Head of caudate nucleus (tissue), 42 donors: ENCODE results near the gene MPC1.

Experiments used
- DNase-seq, 42 donors: peaks; one replicate each; pipeline versions ENCODE4 v3.0.0 to v3.0.0-alpha.2; 2020 to 2021; ENCODE audit warnings: mixed read lengths in 7 of 42
- intact Hi-C: fragments of 100-400 bp; cut with DNase I; formaldehyde crosslinking; loops from one replicate; pipeline ENCODE4 v1.15.0; 2022

MPC1 gene

DNA sequence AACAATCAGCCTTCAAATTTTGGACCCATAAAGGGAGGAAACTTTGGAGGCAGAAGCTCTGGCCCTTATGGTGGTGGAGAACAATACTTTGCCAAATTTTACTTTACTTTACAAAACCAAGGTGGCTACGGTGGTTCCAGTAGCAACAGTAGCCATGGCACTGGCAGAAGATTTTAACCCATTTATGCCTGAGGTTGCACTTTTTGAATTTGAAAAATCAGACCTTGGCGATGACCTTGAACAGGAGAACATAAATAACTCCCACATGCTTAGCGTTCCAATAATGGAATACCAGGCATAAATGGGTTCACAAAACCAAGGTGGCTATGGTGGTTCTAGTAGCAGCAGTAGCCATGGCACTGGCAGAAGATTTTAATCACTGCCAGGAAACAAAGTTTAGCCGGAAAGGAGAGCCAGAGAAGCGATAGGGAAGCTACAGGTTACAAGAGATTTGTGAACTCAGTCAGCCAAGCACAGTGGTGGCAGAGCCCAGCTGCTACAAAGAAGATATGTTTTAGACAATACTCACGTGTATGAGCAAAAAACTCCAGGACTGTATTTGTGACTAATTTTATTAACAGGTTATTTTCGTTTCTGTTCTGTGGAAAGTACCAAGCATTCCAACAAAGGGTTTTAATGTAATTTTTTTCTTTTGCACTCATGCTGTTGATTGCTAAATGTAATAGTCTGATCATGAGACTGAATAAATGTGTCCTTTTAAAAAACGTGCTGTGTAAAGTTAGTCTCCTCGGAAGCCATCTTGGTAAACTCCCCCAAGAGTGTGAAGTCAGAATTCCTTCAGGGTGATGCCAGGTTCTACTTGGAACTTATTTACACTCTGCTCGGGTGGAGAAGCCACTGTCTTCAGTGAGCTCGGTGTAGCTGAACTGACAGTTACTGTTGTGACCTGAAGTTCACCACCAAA lies 47.1 kb downstream of the MPC1 start:
- intact Hi-C loops, result no loop called here
- peak in 1 of 42 donors; percentile 7 for DNase-seq

- intact Hi-C loops, result no loop called here
- DNase-seq, result no peak
These were observed 47.9 kb downstream of the MPC1 start for GRCh38 chr6:166334878-166335277.

DNA sequence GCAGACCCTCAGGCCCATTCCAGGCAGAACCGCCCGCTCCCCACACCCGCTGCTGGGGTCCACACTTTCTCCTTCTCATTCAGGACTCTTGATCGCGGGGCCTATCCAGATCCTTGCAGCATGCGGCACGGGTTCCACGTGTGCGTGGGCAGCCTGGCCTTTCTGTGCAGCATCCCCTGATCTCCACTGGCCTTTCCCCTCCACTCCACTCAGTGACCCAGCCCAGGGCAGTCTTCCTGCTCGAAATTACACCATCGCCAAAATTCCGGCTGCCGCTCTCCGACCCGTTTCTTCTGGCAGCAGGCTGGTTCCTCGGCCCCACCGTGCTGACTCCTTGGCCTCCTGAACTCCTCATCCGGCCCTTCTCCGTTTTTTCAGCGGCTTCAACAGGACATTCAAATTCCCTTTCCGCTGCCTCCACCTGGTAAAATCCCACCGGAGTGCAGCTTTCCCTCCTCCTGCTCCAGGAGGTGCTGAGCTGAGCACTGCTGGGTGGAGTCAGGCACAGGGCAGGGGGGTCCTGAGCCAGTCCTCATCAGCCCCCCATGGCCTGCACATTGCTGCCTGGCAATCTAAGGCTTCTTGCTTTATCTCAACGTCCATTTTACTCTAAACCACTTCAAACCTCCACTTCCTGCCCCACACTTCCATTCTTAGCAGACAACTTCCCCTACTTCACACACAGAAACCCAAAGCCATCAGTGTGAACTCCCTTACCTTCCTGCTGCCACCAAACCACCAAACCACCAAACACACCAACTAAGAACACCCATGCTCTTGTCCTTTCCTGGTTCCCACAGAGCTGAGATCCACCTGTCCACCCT lies 49.4 kb downstream of the MPC1 start:
- no peak for DNase-seq
- intact Hi-C loops, result no loop called here

DNA sequence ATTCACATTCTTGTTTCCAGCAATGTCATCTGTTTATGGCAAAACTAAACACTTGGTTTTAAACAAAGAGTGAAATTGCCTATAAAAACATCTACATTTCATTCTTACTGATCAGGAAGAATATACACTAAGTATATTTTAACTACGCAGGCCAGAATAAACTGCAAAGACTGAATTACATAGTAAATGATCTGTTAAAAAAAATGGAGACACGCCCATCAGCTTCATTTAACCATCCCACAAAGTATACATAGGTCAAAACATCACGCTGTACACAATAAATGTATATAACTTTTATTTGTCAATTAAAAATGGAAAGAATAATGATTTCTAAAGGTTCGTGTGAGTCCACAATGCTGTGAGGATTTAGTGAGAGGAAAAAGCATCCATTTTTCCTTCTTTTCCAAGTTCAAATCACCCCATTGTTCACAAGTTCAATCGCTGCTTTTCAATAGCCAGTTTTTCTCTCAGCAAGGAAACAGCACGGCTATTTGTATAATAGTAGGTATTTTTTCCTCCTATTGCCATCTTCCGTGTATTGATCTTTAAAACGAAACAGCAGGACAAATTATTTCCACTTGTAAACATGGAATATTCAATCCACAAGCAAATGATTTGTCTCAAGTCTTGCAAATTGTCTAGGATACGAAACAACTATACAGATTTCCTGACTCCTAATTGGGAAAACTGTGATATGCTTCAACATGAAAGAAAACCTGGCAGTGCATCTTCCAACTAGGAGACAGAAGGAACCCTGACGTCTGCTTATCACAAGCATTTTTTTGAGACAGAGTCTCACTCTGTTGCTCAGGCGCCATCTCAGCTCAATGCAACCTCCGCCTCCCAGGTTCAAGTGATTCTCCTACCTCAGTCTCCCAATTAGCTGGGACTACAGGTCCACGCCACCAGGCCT lies 51.0 kb downstream of the MPC1 start:
- DNase-seq, result no peak
- intact Hi-C loops, result no loop called here

GRCh38 chr6:166330612-166331011 lies 52.1 kb downstream of the MPC1 start:
- DNase-seq, result peak; percentile 62 to 94 (median 85)

GRCh38 chr6:166325383-166326042 lies 57.2 kb downstream of the MPC1 start:
- intact Hi-C loops, result no loop called here
- peak in 1 of 42 donors; percentile 28 for DNase-seq

More at GRCh38 chr6:166330612-166331011, 52.1 kb downstream of the MPC1 start:
- intact Hi-C loops, result no loop called here

DNA sequence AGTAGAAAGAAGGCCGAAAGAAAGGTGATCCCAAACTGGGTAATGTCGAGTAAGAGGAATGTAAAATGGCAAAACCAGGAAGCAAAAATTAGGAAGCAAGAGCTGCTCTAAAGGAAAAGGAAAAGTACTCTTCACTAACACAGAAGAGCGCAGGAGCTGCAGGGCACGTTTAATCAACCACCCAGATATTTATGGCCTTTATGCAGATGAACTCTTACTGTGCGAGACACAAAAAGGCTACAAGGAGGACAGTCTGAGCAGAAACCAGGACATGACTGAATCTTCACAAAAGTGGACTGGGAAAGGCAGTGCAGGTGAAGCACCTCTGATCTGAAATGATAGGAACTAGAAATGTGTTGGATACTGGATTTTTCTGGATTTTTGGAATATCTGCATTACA lies 59.3 kb downstream of the MPC1 start:
- DNase-seq, result no peak
- intact Hi-C loops, result no loop called here

GRCh38 chr6:166318649-166319600 lies 63.8 kb downstream of the MPC1 start:
- DNase-seq, result peak in 9 of 42 donors; percentile 27 to 72 (median 48)
- intact Hi-C loops, result no loop called here

DNA sequence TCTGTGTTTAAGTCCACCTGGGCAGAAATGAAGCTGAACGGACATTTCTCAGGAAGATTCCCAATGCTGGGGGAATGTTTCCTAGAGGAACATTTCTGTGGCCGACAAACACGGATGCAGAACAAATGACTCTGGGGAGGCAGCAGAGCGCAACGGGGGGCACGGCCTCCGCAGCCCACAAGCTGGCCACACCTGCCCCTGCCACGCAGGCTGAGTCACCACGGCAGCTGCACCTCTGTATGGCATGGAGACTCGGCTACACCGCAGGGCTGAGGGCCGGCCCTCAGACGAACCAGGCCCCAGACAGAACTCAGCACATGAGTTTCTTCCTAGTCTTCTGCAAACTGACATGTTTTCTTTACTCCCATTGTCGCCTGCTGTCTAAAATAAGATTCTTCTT lies 64.5 kb downstream of the MPC1 start:
- intact Hi-C loops, result no loop called here
- DNase-seq, result peak in 2 of 42 donors; percentile 33 to 40

DNA sequence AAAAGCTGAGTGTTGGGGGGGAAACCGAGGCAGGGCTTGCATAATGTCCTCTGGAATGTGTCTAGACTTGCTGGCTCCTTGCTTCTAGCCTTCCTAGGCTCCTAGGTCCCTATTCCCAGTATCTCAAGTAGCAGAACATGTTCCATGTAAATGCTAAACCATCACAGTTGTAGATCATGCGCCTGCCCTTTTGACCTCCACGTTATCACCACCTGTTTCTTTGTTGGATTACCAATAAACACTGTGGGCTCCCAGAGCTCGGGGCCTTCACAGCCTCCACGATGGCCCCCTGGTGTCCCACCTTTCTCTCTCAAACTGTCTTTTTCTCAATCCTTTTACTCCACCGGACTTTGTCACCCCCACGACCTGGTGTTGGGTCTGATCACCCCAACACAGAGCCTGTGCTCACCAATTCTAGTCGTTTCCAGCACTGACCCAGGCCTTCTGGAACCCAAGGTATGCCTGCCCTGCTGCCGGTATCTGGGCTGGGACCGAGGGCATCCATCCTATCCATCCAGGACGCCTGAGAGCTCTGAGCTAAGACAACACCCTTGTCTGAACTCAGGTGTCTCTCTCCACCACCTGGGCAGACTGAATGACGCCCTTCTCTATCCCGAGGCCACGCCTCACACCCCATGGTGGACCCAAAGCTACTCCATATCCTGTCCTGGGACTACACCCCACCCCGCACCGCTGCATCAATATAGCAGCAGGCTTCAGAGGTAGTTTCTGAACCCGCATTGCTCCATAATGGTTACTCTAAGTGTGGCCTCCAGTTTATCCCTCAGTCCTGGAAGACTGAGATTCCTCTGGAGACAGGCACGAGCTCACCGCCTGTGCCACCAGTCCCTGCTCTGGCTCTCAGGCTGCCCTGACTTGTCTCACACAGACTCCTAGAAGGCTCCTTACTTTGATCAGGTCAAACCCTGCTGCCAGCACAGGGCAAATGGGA lies 65.2 kb downstream of the MPC1 start:
- peak in 1 of 42 donors; percentile 33 for DNase-seq
- intact Hi-C loops, result no loop called here

- intact Hi-C loops, result no loop called here
- no peak for DNase-seq
These were observed 67.3 kb downstream of the MPC1 start for GRCh38 chr6:166315436-166315835.
